GM18502 (cell line): Measurements from ENCODE around the gene TIMM22.

ENCODE experiments used
- ATAC-seq: cut with Tn5 transposase; IDR thresholded peaks from one replicate; pipeline ENCODE4 v1.9.1; 2021; ENCODE audit warnings: mild to moderate bottlenecking; ENCODE audit not compliant: unreplicated experiment, poor library complexity

TIMM22 gene

GRCh38 chr17:1012823-1013728 is 16.1 kb downstream of the TIMM22 start:
- ATAC-seq = no peak

DNA sequence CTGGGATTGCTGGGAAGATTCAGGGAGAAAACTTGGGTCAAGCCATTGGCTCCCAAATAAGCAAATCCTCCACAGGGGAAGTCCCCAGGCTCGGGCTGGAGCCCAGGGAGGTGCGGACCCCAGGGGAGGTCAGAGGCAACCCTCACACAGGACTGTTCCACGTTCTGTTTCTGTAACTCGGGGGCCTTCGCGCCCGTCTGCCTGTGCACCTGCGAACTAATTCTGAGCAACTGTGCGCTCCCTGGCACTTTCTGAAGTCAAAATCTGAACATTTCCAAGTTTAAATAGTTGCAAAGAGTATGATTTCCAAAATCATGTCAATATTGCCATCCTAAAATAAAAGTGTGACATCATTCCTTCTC is 16.8 kb downstream of the TIMM22 start:
- no peak for ATAC-seq

DNA sequence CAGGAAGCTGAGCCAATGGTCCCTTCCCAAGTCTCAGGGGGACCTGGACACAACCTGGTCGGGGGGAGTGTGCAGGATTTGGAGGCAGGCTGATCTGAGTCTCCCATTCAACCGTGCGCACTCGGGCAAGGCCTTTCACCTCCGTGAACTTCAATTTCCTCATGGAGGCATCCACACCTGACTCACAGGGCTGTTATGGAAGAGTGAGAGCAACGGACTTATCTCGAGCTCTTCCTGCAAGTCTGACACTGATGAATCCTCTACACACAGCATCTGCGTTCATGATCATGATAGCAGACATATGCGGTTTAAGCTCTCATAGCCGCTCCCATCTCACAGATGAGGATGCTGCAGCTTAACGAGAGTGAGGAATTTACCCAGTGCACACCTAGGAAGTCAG is 21.6 kb downstream of the TIMM22 start:
- no peak for ATAC-seq

DNA sequence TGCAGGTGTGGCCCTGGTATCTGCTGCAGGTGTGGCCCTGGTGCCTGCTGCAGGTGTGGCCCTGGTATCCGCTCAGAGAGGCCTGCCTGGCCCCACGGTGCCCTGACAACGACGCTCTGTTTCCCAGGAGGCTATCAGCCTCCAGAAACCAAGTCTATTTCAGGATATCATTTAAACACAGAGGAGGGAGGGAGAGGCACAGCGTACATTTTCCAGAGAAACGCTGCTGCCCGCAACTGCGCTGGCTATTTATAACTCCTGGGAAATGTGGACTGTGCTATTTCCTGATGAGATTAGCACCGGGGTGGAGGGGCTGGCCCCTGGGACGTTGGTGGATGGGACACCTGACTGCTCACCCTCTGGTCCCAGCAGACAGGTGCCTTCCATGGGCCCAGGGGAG is 22.5 kb downstream of the TIMM22 start:
- no peak for ATAC-seq

DNA sequence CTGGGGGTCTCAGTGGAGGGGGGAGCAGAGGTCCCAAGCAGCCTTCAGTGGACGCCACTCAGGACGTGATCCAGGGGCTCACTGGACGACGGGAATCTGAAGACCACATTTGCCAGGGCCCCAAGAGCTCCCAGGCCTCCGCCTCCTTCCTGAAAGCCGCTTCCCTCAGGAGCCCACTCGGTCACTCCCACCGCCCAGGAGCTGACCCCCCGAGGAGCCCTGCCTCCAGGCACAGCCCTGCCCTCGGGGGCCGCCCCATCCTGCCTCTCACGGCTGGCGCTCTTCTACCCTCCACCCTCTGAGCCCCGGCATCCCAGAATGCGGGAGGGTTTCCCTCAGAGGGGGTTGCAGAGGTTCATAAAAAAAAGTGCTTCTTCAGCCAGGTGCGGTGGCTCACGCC is 24.2 kb downstream of the TIMM22 start:
- no peak for ATAC-seq

DNA sequence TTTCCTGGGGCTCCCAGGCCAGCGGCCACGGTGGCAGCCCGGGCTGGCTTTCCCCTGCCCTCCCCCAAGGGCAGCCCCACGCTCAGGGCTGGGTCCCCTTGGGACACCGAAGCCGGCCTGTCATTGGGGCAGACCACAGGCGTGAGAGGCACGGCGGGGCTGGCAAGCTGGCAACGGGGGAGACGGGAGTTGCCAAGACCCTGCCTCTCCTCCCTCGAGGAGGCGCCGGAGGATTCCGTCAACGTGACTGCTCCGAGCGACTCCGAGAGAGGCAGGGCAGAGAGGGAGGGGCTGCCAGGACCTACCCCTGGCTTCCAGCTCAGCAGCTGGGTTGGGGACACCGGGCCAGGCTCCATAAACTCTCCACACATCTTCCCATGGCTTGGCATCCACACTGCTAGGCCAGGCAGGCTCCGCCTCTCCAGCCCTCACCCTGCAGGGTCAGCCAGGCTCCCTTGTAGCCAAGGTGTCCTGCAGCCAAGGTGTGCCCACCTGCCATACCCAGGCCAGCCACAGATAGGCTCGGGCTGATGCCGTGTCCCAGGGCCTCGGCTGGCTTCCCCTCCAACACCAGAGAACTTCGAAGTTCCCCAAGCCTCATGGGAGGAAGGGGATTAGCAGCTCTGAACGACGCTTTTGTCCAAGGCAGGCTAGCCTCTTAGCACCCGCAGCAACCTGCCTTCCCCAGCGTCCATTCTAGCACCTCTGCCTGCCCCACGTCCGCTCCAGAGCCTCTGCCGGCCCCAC is 25.5 kb downstream of the TIMM22 start:
- ATAC-seq = no peak

- no peak for ATAC-seq
Measured at GRCh38 chr17:1024076-1024475, 27.1 kb downstream of the TIMM22 start.

DNA sequence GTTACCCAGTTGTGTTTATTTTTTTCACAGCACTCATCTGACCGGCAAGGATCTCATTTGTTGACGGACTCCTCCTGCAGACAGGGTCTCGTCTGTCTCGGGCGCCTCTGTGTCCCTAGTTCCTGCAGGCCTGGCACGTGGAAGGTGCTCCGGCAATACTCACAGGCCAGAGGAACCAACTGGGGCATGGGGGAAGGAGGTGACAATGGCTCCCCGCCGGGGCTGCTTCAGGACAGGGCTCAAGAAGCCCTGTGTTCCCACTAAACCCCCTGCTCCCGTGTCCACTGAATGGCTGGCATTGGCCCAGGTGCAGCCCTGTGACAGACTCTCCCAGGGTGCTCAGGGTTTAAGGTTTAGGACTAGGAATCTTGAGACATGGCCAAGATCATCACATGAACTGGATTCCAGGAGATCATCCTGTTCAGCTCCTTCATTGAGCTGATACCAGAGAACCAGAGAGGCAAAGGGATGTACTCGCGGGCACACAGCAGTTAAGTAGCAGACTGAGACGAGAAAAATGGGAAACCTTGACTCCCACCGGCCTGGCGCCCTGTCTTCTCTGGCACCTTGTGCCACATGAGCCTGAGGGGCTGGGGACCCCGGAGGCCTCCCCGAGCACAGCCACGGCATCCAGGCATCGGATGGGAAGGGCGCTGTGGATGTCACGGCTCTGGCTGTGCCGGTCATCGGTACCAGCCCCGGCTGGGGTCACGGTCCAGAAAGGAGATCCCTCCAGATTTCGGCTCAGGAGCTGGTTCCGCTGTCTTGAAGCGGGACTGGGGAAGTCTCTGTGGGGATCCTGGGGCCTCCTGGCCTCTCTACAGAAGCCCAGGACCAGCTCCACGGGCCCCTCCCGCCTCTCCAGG is 29.0 kb downstream of the TIMM22 start:
- ATAC-seq = no peak

DNA sequence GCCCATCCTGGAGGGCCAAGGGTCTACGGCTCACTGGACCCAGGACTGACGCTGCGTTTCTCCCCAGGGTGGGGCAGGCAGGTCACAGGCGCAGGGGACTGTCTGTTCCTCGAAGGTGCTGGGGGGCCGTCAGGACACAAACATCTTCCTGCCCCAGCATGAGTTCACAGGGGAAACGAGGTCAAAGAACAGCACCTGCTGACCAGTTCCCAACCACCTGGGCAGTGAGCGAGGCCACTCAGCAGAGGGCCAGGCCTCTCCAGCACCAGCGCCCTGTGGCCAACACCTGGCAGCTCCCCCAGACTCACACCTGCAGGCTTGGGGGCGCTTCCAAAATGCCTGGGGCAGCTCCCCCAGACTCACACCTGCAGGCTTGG is 29.7 kb downstream of the TIMM22 start:
- ATAC-seq = no peak

- ATAC-seq = no peak
Measured at GRCh38 chr17:1027044-1027443, 30.1 kb downstream of the TIMM22 start.

DNA sequence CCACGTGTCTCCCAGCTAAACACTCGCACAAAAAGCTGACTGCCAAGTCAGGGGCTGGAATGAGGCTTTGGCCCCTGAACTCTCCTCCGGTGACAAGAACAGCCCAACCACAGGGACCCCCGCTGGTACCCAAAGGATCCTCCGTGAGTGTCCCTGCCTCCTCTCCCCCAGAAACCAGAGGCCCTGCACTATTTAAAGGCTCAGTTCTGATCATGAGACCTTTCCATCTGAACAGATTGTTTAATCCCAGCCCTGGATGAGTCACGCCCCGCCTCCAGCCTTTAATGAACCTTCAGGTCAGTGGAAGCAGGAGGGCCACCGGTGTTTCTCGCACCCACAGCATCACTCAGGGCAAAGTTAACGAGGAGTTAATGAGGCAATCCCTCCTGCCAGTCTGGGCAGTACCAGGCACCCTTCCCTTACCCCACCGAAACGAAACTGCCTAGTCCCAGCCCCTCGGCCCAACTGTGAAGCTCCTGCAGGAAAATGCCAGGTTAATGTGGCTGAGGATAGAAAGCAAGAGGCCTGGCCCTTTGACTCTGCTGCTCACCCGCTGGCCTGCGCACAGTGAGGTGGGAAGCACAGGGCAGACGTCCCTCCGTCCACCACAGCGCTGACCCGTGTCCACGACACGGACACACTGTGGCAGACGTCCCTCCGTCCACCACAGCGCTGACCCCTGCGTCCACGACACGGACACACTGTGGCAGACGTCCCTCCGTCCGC is 32.4 kb downstream of the TIMM22 start:
- no peak for ATAC-seq

- no peak for ATAC-seq
Measured at GRCh38 chr17:1029922-1030644, 33.2 kb downstream of the TIMM22 start.

GRCh38 chr17:1030684-1031532 is 34.0 kb downstream of the TIMM22 start:
- ATAC-seq = no peak

- ATAC-seq = no peak
Measured at GRCh38 chr17:1031711-1032110, 34.8 kb downstream of the TIMM22 start.

DNA sequence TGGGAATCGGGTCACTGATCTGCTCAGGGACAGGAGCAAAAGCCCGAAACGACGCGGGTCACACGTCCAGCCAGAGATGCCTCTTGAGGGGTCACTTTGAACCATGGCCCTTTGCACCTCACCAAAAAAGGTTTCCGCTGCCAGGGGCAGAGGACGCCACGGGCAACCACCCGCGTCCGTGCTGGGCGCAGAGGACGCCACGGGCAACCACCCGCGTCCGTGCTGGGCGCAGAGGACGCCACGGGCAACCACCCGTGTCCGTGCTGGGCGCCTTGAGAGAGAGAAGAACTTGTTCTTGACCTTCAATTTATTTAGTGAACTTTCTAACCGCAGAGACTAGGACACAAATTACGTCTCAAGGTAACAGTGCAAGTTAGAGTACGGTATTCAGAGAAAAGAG is 35.5 kb downstream of the TIMM22 start:
- no peak for ATAC-seq

DNA sequence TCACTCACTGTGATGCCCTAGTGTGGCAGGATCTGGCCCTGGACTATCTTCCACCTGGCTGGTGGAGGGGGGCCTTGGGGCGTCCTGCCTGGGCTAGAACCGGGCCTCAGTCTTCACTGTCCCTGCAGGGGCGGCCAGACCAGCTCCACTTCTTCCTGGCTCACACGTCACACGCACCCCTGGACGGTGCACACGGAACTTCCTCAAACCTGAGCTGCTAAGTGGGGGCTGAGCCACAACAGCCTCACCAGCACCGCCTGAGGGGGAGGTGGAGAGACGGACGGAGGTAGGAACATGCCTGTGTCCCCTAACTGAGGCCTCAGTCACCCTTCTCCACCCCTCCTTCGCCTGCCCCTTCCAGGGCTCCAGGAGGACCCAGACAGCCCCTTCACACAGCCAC is 36.6 kb downstream of the TIMM22 start:
- ATAC-seq = no peak

GRCh38 chr17:1034652-1035210 is 37.8 kb downstream of the TIMM22 start:
- no peak for ATAC-seq

DNA sequence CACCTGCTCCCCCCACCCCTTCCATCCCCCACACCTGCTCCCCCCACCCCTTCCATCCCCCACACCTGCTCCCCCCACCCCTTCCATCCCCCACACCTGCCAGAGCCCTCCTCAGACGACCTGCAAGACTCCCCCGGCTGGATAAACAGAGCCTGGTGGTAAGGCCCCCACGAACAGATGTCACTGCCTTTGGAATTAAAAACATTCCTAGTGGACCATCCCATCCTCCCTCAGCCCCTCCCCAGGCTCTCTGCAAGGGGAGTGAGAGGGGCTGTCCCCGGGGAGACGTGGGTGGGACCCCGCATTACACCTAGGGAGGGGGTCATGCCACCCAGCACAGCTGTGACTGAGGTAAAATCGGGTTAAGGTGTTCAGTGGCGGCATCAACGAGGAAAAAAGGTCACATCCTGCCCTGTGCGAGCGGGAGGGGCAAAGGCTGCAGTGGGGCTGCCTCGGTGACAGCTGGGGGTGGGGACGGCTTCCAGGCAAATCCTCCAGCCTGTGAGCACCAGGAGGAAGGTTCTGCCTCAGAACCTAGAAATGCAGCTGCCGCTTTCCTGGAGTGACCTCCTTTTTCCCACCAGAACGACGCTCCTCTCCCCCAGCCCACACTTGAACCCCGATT is 38.7 kb downstream of the TIMM22 start:
- ATAC-seq = no peak
